Activated gamma-delta T cell (primary cell): Measurements from ENCODE around the gene PTPRN2.
"Not testable (repeated sequence)": the region's sequence is repeated elsewhere in the genome, so short reads cannot be mapped to it uniquely, and the experiment has no call there.

Experiments
- DNase-seq: peaks from one replicate; lab custom pipeline; 2025; lab: John Stamatoyannopoulos, UW

The PTPRN2 gene

GRCh38 chr7:158050441-158050977, 537.1 kb downstream of the PTPRN2 start:
- DNase-seq: no peak

DNA sequence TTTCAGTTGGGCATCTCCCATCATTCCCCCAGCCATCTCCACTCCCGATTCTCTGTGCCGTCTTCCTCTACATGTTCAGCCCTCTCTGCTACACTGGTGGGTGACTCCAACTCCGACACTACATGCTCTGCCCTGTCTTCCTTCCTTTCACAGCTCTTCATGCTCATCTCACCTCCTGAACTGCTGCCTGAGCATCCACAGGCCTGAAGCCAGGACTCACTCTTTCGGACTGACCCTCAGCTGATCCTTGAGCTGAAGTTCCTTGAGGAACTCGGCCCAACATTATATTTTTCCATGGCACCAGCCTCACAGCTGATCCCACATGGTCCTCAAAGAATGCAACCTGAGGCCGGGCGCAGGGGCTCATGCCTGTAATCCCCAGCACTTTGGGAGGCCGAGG, 538.4 kb downstream of the PTPRN2 start:
- no peak for DNase-seq

DNA sequence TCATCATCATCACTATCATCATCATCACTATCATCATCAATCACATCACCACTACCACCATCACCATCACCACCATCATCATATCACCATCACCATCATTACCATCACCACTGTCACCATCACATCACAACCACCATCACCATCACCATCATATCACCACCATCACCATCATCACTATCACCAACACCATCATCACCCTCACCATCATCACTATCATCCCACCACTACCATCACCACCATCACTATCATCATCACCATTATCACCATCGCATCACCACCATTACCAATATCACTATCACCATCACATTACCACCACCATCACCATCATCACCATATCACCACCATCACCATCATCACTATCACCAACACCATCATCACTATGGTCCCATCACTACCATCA, 539.1 kb downstream of the PTPRN2 start:
- DNase-seq: no peak

GRCh38 chr7:158047391-158048059, 540.1 kb downstream of the PTPRN2 start:
- DNase-seq: no peak

DNA sequence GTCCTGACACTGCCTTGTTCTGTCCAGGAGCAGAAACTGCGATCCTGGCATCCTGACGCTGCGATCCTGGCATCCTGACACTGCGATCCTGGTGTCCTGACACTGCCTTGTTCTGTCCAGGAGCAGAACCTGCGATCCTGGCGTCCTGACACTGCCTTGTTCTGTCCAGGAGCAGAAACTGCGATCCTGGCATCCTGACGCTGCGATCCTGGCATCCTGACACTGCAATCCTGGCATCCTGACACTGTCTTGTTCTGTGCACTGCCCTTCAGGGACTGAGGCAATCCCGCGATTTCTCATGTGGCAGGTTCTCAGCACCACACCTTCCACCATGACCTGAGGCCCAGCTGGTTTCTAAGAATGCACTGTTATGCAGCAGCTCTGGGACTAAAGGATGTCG, 541.4 kb downstream of the PTPRN2 start:
- DNase-seq: not testable (repeated sequence)

- no peak for DNase-seq
Measured at GRCh38 chr7:158044482-158044823, 543.2 kb downstream of the PTPRN2 start.

DNA sequence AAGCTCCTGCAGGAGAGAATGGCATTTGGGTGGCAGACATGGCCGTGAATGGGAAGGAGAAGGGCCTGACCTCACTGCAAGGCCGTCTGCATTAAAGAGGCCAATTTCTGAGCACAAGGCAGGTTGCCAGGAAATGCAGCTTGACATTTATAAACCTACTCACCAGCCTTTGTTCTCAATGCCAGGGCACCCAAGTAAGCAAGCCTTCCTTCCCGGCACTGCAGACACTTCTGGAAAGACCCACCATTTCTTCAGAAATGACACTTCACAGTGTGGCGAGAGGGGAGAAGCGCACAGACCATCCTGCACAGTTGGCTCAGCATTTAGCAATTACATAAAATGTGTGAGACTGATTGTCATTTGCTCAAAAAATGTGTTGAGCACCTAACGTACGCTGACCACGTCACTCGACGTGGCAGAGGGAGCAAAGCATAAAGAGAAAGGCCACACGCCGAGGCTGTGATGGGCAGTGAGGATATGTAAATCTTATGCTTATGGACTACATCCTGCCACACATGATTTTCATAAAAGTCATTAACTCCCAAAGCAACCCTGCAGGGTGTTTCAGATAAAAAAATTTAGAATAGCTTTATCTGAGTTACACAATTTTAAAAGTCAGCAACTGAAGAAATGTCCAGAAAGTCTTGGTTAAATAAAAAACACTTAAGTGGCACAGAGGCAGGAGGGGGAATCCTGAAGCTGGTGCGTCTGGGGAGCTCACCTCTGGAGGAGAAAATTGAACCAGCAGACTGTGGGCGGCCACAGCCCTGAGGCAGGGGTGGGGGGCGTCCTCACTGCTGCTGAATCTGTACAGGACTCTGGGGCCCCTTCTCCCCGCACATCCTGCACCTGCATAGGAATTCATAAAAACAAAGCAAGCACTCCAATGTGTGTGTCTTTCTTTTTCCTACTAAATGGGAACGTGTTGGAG, 543.8 kb downstream of the PTPRN2 start:
- no peak for DNase-seq

- no peak for DNase-seq
Measured at GRCh38 chr7:158042156-158042880, 545.3 kb downstream of the PTPRN2 start.

DNA sequence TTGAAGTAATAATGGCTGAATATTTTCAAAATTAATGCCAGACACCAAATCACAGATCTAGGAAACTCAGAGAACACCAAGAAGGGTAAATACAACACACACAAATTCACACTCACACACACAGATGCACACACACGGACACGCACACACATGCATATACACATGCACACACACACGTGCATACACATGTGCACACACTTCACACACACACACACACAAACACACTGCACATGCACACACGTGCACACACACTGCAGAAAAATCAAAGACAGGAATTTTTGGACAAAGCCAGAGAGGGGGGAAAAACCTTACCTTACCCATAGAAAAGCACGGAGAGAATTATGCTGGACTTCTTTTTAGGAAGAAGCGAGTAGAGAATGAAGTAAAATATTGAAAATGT, 547.4 kb downstream of the PTPRN2 start:
- no peak for DNase-seq

DNA sequence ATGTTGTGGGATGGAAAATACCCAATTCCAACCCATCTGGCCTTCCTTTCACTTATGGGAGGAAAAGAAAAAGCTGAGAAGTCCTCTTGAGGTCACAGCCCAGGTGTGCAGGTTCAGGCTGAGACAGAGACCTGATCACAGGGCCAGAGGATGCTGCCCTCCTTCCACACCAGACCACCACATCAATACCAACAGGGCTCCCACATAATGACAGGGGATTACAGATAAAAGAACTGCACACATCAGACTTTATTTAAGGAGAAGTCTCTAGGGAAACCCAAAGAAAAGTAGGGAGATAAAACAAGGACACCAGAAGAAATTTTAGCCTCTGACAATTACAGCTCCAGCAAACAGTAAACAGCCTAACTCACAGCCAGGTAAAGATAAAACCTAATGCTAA, 548.4 kb downstream of the PTPRN2 start:
- DNase-seq: no peak

DNA sequence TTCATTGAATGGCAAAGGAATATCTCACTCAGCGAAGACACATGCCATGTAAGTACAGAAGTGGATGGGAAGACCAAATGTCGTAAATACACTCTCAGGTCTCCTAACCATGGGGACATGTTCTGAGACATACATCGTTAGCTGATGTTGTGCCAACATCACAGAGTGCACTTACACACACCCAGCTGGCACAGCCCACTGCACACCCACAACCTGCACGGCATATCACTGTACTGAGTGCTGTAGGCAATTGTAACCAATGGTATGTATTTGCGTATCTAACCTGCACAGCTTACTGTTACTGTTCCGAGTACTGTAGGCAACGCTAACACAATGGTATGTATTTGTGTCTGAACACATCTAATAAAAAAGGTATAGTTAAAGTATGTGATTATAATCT, 550.4 kb downstream of the PTPRN2 start:
- no peak for DNase-seq

GRCh38 chr7:158035343-158035742, 552.3 kb downstream of the PTPRN2 start:
- no peak for DNase-seq

DNA sequence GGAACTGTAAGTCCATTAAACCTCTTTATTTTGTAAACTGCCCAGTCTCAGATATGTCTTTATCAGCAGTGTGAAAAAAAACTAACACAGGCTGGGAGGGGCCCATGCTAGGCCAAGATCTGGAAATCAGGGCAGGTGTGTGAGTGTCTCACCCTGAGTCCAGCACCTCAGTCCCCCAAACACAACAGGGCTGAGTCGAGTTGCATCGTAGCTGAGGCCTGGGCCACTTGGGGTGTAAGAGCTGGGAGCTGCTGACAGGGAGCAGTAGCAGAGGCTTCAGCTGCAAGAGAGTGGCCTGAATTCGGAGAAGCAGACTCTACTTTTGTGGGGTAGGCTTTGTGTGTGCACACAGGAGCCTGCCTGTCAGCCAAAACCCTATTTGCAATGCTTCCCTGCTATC, 553.1 kb downstream of the PTPRN2 start:
- DNase-seq: no peak

GRCh38 chr7:158033925-158034324, 553.7 kb downstream of the PTPRN2 start:
- not testable (repeated sequence) for DNase-seq

DNA sequence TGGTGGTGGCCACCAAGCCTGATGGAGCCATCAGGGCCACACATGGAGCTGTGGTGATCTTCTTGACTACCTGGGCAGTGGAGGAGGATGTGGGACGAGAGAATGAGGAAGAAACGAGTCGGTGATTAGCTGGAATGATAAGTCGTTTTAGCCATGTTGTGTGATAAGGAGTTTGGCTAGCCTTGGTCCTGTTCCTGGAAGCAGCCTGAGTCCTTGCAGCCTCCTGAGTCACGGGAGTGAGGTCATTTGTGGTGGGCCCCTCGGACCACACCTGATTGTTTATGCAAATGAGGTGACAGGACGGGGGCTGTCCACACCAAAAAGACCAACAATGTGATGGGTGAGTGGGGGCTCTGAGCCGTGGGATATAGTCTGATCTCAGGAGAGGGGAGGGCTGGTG, 554.4 kb downstream of the PTPRN2 start:
- DNase-seq: no peak

DNA sequence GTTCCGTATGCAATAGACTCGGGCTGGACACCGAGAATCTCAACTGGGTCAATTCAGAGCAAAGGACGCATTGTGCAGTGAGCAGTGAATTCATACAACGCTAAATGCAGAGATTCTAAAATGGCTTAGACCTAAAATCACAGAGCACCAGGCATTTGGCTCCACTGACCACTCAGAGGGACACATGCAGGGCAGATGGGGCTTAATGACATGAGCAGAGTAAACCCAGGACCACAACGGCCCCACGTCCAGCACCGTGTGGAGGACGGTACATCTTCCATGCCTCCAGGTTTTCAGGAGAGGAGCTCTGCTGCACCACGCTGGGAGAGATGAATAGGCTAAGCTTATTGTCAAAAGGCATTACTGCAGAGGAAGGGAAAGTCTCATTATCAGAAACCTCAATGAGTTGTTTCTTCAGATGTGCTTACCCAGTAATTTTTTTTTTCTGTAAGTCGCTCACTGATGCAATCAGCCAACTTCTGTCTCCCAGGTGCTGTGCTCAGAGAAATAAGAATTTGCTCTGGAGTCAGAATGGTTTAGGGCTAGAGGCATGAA, 555.0 kb downstream of the PTPRN2 start:
- DNase-seq: no peak

DNA sequence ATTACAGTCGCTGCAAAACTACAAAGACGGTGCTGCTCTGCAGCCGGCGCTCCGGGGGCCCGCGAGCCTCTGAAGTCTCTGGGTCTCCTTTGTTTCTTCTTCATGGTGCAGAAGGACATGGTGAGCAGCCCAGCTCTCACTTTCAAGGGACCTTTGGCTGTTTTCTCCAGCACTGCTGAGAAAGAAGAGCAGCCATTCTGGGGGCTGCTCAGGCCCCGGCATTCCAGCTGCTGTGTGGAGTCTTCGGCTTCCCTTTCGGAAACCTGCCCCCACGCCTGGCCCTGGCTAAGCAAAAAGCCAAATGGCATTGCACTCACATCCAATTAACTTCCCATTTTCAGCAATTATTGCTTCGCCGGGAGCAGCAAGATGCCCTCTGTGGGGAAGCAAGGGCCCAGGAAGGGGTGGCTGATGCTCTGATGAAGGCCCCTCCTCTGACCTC, 555.7 kb downstream of the PTPRN2 start:
- DNase-seq: no peak

GRCh38 chr7:158030566-158030965, 557.1 kb downstream of the PTPRN2 start:
- DNase-seq: no peak

- no peak for DNase-seq
Measured at GRCh38 chr7:158030071-158030470, 557.6 kb downstream of the PTPRN2 start.

DNA sequence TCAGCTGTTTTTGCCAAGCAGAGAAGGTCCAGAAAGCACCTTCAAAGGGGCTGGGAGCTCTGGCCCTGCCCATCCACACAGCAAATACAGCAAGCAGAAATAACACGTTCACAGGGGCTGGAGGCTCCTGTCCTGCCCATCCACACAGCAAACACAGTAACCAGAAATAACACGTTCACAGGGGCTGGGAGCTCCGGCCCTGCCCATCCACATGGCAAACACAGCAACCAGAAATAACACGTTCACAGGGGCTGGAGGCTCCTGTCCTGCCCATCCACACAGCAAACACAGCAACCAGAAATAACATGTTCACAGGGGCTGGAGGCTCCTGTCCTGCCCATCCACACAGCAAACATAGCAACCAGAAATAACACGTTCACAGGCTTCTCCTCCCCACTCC, 558.1 kb downstream of the PTPRN2 start:
- DNase-seq: no peak

GRCh38 chr7:158028971-158029370, 558.7 kb downstream of the PTPRN2 start:
- no peak for DNase-seq

DNA sequence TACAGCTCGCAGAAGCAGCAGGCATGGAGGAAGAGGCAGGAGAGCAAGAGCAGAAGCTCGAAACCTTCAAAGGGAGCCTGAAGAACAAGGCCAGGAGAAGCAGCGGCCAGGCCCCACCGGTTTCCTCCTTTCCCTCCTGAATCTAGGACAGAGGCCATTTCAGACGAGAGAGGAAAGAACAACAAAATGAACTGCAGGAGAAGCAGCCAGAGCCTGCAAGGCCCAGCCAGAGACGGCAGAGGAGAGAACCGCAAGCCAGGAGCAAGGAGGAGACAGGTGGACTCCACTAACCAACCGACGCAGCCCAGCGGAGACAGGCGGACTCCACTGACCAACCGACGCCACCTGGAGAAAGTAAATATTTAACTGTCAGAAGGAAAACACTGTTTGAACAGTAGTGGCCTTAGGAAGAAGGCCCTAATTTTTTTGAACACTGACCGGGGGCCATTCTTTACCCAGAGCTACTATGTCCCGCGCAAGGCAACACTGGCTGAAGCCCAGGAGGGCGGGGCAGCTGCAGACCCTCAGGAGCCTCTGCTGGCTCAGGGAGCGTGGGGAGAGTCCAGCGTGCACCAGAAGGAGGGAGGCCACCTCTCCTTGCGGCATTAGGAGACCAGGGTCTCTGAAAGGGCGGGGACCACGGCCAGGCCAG, 559.2 kb downstream of the PTPRN2 start:
- no peak for DNase-seq
